ENCODE measurements around the gene FKBP1C.
"Not testable (repeated sequence)": the region's sequence is repeated elsewhere in the genome, so short reads cannot be mapped to it uniquely, and the experiment has no call there.

FKBP1C gene

GRCh38 chr6:63211343-63211742, at the start of gene FKBP1C:
Gene FKBP1C, plus strand, starts transcription at chr6:63211469.
- DNase-seq, result not testable (repeated sequence)

DNA sequence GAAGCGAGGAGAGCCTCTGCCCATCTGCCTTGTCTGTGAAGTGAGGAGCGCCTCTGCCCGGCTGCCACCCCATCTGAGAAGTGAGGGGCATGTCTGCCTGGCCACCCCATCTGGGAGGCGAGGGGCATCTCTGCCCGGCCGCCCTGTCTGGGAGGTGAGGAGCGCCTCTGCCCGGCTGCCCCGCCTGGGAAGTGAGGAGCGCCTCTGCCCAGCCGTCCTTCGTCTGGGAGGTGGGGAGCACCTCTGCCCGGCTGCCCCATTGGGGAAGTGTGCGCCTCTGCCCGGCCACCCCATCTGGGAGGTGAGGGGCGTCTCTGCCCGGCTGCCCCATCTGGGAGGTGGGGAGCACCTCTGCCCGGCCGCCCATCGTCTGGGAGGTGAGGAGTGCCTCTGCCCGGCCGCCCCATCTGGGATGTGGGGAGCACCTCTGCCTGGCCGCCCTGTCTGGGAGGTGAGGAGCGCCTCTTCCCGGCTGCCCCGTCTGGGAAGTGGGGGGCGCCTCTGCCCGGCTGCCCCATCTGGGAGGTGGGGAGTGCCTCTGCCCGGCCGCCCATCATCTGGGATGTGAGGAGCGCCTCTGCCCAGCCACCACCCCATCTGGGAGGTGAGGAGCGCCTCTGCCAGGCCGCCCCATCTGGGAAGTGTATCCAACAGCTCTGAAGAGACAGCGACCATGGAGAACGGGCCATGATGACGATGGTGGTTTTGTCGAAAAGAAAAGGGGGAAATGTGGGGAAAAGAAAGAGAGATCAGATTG, 47.0 kb upstream of the FKBP1C start:
- DNase-seq, result not testable (repeated sequence)

DNA sequence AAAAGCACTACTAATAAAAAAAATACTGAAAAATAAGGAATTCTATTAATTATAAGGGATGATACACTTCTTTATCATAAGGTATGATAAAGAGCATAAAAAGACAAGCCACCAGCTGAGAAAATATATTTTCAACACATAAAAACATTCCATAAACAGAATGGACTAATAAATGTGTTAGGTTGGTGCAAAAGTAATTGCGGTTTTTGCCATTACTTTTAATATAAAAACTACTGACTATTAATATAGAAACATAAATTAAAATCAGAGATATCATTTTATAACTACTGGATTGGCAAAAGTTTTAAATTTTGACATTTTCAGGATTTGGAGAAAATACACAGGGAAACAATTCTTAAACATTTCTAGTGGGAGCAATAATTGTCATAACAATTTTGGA, 37.1 kb upstream of the FKBP1C start:
- no peak for DNase-seq

DNA sequence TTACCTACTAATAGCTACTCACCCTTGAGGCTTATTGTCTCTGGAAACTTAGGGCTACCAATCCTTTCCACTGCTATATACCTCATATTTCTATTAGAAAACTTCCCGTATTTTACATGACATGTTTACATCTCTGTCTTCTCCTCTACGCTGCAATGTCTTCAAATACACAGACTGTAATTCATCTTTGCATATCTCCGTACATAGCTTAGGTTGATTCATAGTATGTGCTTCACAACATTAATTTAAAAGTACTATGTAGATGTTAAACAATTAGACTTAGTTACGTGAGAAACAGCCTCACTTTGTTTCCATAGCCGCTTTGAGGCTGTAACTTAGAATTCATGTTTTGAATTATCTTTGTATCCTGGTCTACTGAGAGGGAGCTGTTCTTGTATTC, 35.1 kb upstream of the FKBP1C start:
- DNase-seq, result no peak

- no peak for DNase-seq
Measured at GRCh38 chr6:63180367-63180766, 30.9 kb upstream of the FKBP1C start.

GRCh38 chr6:63186970-63187369, 24.3 kb upstream of the FKBP1C start:
- DNase-seq, result no peak

DNA sequence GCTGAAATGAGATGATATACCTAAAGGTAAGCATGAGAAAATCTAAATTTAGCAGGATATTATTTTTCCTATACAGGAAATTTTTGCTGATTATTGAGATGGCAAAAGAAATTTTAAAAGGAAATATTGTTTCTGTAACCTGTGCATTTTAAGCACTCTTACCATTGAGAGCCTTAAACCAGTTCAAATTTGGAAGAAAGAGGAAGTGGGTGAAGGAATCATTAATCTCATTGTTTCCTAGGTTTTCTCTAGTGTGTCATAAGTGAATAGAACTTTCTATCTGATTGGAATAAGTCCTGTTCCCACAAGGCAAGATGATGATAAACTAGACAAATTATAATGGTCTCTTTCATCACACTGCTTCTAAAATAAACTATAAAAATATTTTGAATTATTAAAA, 22.4 kb upstream of the FKBP1C start:
- DNase-seq, result no peak

DNA sequence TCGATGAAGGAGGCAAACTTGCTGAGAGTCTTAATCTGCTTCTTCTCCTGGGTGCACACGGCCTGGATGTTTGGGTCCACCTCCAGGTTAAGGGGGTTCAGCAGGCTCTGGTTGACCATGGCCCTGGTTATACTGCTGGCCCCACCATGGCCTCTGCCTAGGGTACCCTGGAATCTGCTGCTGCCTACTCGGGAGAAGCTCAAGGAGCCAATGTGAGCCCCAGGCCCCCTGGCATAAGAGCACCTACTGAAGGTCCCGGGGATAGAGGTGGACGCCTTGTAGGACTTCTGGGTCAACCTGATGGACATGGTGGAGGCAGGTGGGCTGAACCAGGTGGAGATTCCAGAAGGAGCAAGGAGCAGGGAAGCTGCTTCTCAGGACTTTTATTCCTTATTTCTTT, 17.9 kb upstream of the FKBP1C start:
- DNase-seq, result no peak

- DNase-seq, result no peak
Measured at GRCh38 chr6:63197741-63198140, 13.5 kb upstream of the FKBP1C start.

DNA sequence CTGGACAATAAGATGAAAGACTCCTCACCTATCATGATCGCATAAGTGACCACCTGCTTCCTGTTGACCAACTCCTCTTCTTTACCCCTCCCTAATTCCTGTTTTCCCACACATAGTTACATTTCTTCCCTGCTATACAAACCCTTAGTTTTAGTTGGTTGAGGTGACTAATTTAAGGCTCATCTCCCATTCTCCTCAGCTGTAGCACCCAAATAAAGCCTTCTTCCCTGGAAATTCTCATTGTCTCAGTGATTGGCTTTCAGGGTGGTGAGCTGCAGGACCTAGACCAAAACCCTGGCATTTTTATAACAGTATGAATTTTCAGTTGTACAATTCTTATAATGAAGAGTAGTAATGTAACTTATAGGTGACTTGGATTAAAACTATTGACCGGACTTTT, 2.1 kb downstream of the FKBP1C start:
- DNase-seq, result no peak

DNA sequence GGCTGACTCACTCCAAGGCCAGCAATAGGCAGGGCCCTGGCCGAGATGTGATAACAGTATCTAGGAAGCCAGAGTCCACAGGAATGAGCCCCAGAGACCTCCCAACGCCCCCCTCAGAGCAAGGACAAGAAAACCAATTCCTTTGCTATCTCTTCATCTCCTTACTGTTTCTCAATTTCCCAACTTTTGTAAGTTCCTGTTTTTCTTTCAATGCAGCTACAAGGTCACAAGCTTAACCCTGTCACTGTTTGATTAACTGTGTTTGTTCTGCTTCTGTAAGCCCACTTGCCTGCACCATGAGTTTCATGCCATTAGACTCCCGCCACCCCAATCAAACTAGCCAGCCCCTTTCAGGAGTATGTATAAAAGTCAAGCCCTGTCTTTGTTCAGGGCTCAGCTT, 3.5 kb downstream of the FKBP1C start:
- no peak for DNase-seq

DNA sequence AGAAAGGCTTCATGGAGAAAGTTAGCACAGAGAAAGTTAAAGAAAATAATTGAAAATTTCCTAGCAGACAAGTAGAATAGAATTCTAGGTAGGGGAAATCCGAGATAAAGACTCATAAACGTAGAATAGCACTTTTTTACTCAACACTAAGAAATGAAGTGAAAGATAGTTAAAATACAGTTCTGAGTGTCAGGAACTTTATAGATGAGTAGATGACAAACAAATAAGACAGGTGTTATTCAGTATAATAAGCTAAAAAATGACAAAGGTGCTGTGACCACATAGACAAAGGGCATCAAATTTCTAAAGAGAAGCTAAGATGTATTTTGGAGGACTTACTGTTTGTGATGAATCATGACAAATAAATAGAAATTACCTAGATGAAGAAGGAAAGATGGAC, 12.9 kb downstream of the FKBP1C start:
- DNase-seq, result no peak

- not testable (repeated sequence) for DNase-seq
Measured at GRCh38 chr6:63225987-63226386, 14.7 kb downstream of the FKBP1C start.

DNA sequence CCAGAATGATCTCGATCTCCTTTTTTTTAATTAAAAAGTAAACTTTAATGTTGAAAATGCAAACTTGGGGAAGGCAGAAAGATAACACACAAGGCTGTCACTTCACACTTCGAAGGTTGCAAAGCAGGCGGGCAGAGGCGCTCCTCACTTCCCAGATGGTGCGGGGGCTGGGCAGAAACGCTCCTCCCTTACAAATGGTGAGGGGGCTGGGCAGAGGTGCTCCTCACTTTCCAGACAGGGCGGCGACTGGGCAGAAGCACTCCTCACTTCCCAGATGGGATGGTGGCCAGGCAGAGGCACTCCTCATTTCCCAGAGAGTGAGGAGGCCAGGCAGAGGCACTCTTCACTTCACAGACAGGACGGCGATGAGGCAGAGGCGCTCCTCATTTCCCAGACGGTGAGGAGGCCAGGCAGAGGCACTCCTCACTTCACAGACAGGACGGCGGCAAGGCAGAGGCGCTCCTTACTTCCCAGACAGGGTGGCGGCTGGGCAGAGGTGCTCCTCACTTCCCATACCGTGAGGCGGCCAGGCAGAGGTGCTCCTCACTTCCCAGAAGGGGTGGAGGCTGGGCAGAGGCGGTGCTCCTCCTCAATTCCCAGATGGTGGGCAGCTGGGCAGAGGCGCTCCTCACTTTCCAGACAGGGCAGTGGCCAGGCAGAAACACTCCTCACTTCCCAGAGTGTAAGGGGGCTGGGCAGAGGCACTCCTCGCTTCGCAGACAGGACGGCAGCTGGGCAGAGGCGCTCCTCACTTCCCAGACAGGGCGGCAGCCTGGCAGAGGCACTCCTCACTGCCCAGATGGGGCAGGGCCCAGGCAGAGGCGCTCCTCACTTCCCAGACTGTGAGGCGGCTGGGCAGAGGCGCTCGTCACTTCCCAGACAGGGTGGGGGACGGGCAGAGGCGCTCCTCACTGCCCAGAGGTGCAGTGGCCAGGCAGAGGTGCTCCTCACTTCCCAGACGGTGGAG, 16.9 kb downstream of the FKBP1C start:
- not testable (repeated sequence) for DNase-seq

DNA sequence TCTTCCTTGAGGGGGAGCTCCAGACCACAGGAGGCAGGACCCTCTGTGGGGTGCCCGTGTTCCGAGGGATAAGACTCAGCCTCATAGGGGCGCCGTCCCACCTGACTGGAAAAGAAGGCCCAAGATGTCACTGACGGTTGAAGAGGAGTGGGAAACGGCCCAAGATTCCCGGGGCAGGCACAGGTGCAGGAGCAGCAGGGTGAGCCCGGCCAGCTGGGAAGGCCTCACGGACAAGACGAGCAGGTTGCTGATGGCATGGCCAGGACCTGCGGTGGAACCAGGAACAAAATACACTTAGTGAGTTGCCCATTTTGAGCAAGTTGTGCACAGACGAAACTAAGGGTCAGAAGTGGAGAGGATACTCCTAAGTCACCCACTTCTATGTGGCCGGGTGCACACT, 18.8 kb downstream of the FKBP1C start:
- DNase-seq, result not testable (repeated sequence)

- not testable (repeated sequence) for DNase-seq
Measured at GRCh38 chr6:63230511-63230910, 19.2 kb downstream of the FKBP1C start.

GRCh38 chr6:63236398-63236817, 25.1 kb downstream of the FKBP1C start:
- DNase-seq, result no peak

DNA sequence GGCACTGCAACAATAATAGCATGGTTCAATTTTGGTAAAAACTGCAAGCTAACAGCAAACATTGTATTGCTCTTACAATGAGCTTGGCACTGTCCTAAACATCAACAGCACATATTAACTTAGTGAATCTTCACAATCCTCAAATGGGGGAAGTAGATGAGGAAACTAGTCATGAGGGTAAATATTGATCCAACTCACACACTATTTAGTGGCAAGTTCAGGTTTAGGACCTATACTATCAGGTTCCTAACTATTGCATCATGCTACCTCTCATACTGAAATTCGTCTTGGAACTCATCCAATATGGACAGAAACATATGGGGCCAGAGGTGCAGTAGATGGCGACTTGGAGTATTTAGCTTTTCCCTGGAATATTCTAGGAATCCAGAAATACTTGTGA, 34.2 kb downstream of the FKBP1C start:
- DNase-seq, result no peak

DNA sequence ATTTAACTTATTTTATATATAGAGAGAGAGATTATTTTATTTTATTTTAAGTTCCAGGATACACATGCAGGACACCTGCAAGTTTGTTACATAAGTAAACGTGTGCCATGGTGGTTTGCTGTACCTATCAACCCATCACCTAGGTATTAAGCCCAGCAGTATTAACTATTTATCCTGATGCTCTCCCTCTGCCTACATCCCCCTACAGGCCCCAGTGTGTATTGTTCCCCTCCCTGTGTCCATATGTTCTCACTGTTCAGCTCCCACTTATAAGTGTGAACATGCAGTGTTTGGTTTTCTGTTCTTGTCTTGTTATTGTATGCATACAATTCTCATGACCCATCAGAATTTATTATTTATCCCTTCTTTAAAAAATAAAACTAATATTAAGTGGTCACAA, 34.6 kb downstream of the FKBP1C start:
- DNase-seq, result no peak

- DNase-seq, result no peak
Measured at GRCh38 chr6:63246581-63246980, 35.3 kb downstream of the FKBP1C start.

DNA sequence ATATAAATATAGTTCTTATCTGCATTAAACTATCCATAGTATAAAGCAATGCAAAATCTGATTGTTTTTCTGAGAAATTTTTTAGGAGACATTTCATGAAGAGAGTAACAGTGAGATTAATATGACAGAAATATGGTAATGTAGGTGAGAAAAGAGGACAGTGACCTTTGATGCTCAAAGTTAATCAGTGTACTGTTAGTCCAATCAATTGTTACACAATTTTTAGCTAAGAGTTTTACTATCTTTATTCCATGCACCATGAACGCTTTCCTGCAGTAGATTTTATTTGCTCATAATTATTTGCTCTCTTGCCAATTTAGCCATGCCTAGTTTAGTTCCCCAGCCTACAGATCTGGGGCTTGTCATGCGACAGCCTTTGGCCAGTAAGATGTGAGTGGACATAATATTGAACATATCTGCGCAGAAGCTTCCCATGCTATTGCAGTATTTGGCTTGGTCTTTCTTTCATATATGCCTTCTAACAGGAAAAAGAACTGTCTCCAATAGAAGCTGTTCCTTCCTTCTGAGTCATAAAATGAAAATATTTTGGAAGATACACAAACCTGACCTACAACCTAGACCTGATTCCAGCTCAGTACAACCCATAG, 38.7 kb downstream of the FKBP1C start:
- no peak for DNase-seq

DNA sequence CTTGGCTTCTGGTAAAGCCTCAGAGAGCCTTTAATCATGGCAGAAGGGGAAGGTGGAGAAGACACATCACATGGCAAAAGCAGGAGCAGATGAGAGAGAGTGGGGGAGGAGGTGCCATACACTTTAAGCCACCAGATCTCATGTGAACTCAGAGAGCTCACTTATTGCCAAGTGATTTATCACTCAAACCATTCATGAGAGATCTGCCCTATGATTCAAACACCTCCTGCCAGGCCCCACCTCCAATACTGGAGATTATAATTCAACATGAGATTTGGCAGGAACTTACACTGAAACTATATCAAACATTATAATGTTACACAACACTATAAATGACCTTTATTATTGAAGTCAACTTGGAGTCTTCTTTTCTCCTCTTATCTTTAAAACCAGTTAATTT, 47.9 kb downstream of the FKBP1C start:
- no peak for DNase-seq

- DNase-seq, result no peak
Measured at GRCh38 chr6:63261820-63262219, 50.6 kb downstream of the FKBP1C start.

Data from CD4-positive, alpha-beta T cell treated with Interleukin-4 for 4 hours (primary cell).